NCI-H1417 treated with DMSO at 0.1 percent for 48 hours (cell line): ENCODE data around the gene OASL.

Experiments used
- DNase-seq: peaks from one replicate; lab custom pipeline; 2025; lab: John Stamatoyannopoulos, UW

OASL gene

DNA sequence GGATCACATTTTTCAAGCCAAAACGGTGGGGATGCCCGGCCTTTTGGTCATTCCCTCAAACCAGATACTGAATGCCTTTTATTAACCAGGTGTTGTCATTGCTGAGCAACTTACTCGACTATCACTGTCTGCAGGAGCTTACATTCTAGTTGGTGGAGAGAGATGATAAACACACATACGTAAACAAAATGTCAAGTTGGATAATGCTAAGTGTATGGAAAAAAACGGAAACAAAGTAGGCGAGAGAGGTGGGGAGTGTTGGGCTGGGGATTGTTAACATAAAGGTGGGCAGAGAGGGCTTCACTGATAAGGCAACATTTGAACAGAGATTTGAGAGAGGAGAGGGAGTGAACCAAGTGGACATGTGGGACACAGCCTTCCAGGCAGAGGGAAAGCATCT, 27.2 kb downstream of the OASL start:
- DNase-seq = no peak

DNA sequence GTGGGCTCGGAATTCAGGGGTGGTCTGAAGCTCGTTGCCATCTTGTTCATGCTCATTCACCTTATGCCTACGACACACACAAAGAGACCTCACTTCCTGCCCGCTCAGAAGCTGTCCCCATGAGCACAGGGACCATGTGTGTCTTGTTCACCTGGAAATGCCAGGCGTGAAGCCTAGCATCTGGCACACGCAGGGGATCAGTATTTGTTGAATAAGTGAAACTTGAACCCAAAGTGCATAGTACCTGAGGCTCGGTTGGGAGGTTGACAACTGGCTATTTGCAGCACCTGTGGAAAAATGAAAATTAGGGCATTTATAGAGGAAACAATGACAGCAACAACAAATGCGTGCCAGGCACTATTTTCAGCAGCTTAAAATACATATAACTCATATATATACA, 28.2 kb downstream of the OASL start:
- DNase-seq = no peak

- no peak for DNase-seq
These were observed 29.3 kb downstream of the OASL start for GRCh38 chr12:121009741-121010140.

- DNase-seq = no peak
These were observed 30.5 kb downstream of the OASL start for GRCh38 chr12:121008347-121009098.

- DNase-seq = no peak
These were observed 33.7 kb downstream of the OASL start for GRCh38 chr12:121005346-121005815.

GRCh38 chr12:121004253-121004815, 34.7 kb downstream of the OASL start:
- DNase-seq = no peak

DNA sequence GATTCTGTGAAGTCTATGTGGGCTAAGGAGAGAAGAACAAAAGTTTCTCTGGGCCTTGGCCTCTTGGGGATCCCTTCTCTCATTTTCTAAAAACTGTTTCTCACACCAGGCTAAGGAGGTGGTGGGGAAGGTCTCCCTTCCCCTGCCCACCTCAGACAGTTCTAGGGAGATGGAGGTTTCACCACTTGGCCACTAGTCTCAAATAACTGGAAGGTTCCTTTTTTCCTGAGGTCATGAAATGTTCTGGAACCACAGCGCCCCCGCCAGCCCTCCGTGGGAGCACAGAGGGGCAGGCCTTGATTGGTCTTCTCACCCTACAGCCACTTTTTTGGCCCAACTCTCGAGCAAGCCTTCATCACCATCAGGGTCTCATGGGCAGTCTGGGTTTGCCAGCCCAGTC, 35.4 kb downstream of the OASL start:
- no peak for DNase-seq

DNA sequence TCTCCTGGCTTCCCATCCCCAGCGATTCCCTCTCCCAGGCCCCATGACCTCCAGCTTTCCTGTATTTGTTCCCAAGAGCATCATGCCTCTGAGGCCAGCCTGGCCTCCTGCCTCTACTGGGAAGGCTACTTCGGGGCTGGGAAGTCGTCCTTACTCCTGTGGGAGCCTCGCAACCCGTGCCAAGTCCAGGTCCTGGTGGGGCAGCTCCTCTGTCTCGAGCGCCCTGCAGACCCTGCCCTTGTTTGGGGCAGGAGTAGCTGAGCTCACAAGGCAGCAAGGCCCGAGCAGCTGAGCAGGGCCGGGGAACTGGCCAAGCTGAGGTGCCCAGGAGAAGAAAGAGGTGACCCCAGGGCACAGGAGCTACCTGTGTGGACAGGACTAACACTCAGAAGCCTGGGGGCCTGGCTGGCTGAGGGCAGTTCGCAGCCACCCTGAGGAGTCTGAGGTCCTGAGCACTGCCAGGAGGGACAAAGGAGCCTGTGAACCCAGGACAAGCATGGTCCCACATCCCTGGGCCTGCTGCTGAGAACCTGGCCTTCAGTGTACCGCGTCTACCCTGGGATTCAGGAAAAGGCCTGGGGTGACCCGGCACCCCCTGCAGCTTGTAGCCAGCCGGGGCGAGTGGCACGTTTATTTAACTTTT, 37.1 kb downstream of the OASL start:
- DNase-seq = no peak

GRCh38 chr12:121001060-121001459, 38.0 kb downstream of the OASL start:
- DNase-seq = no peak

DNA sequence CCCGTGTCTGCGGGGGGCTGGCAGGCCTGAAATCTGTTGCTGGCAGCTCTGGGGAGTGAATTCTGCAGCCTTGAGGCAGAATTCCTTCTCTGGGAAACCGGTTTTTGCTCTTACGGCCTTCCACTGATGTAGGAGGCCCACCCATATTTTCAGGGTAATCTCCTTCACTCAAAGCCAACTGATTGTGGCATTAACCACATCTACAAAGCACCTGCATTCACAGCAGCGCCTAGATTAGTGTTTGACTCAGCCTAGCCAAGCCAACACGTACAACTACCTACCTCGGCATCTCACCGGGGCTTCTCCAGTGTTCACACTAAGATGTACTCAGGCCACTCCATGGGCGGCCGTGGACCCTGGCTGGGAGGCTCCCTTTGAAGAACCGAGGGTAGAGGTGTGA, 38.5 kb downstream of the OASL start:
- no peak for DNase-seq

DNA sequence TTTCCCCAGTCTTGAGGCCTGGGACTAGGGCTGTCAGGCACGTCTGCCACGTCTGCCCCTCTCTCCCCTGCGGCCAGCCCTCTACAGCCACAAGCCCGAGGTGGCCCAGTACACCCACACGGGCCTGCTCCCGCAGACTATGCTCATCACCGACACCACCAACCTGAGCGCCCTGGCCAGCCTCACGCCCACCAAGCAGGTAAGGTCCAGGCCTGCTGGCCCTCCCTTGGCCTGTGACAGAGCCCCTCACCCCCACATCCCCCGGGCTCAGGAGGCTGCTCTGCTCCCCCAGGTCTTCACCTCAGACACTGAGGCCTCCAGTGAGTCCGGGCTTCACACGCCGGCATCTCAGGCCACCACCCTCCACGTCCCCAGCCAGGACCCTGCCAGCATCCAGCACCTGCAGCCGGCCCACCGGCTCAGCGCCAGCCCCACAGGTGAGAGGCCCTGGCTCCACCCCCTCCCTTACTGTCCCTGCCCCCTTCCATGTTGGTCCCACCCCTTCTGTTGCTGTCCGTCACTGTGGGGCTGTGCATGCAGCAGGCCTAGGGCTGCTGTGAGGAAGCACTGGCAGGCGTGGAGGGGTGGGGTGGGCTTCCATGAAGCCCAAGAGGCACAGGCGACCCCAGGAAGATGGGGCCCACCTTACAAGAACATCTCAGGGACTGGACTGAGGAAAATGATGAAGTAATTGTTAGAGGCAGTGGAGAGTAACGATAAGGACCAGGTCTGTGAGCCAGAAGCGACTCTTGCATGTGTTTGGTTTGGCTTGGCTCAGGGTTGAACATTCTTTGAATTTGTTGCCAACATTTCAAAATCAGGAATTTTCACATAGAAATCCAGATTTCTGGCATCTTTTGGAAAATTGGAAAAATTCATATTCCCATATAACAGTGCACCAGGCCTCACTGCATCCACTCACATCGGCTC, 39.6 kb downstream of the OASL start:
- no peak for DNase-seq

GRCh38 chr12:120998435-120998834, 40.6 kb downstream of the OASL start:
- DNase-seq = no peak

DNA sequence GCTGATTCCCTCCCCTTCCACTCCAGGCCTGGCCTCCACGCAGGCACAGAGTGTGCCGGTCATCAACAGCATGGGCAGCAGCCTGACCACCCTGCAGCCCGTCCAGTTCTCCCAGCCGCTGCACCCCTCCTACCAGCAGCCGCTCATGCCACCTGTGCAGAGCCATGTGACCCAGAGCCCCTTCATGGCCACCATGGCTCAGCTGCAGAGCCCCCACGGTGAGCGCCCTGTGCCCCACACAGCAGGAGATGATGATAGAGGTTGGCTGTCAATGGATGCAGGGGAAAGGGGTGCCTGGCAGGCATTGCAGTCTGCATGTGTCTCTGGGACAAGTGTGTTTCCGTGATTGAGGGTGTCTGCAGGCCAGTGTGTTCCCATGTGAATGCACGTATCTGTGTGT, 41.6 kb downstream of the OASL start:
- no peak for DNase-seq

DNA sequence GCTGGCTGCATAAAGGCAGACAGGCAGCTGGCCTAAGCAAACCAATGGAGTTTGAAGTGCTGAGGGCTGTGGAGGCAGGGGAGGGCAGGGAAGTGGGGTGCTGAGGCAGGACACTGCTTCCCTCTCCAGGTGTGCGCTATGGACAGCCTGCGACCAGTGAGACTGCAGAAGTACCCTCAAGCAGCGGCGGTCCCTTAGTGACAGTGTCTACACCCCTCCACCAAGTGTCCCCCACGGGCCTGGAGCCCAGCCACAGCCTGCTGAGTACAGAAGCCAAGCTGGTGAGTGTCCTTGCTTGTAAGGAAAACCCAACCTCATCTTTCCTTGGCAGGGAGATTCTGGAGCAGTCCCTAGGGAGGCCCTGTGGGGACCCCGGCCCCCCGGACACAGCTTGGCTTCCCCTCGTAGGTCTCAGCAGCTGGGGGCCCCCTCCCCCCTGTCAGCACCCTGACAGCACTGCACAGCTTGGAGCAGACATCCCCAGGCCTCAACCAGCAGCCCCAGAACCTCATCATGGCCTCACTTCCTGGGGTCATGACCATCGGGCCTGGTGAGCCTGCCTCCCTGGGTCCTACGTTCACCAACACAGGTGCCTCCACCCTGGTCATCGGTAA, 42.8 kb downstream of the OASL start:
- DNase-seq = no peak

DNA sequence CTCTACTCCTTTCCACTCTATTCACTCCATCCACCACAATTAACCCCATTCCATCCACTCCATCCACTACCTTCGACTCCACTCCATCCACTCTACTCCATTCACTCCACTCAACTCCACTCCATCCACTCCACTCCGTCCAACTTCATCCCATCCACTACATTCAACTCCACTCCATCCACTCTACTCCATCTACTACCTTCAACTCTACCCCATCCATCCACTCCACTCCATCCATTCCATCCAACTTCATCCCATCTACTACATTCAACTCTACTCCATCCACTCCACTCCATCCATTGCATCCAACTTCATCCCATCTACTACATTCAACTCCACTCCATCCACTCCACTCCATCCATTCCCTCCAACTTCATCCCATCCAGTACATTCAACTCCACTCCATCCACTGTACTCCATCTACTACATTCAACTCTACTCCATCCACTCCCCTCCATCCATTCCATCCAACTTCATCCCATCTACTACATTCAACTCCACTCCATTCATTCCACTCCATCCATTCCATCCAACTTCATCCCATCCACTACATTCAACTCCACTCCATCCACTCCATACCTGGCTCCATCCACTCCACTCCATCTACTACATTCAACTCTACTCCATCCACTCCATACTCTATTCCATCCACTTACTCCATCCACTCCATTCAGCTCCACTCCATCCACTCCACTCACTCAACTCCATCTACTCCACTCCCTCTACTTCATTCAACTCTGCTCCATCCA, 44.3 kb downstream of the OASL start:
- no peak for DNase-seq

DNA sequence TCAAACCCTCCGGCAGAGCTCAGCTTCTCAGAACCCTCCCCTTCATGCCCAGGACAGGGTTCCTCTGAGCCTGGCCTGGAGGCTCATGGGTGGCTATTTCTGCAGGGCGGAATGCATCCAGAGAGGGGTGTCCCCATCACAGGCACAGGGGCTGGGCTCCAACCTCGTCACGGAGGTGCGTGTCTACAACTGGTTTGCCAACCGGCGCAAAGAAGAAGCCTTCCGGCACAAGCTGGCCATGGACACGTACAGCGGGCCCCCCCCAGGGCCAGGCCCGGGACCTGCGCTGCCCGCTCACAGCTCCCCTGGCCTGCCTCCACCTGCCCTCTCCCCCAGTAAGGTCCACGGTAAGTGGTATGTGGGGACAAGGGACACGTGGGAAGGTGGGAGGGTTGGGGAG, 45.0 kb downstream of the OASL start:
- DNase-seq = no peak

- no peak for DNase-seq
These were observed 45.5 kb downstream of the OASL start for GRCh38 chr12:120993496-120993895.

DNA sequence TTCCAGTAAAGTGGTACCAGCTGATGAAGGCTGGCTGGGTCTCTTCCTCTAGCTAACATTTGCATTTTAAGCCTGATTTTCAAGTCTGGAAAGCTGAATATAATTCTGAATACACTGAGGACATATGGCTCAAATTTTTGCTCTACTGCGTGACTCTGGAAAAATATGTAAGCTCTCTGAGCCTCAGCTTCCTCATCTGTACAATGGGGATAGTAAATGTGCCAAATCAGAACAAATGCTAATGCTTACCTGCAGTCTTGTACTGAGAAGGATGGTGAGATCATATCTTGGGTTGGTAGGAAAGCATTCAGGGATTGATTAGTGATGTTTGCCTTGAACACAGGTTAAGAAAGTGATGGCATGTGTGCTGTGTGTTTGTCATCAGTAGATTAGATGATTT, 46.1 kb downstream of the OASL start:
- DNase-seq = no peak

DNA sequence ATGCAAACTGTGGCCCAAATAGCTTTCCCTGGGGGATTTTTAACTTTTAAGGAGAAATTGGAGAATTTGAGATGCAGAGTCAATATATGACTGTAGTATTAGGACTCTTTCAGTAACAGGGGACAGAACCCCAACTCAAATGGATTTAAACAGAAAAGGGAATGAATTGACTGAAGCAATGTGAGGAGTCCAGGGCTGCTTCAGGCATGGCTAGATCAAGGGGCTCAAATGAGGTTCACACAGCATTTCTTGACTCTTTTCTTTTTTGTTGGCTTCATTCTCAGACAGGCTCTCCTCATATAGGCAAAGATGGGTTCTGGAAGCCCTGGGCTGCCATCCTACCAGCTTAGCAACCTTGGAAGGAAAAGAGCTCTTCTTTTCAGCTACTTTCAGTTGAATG, 47.1 kb downstream of the OASL start:
- DNase-seq = no peak

GRCh38 chr12:120990487-120991055, 48.5 kb downstream of the OASL start:
- DNase-seq = no peak

GRCh38 chr12:120989687-120990086, 49.4 kb downstream of the OASL start:
- DNase-seq = no peak
